ENCODE measurements around the gene DHCR7.

Gene DHCR7

DNA sequence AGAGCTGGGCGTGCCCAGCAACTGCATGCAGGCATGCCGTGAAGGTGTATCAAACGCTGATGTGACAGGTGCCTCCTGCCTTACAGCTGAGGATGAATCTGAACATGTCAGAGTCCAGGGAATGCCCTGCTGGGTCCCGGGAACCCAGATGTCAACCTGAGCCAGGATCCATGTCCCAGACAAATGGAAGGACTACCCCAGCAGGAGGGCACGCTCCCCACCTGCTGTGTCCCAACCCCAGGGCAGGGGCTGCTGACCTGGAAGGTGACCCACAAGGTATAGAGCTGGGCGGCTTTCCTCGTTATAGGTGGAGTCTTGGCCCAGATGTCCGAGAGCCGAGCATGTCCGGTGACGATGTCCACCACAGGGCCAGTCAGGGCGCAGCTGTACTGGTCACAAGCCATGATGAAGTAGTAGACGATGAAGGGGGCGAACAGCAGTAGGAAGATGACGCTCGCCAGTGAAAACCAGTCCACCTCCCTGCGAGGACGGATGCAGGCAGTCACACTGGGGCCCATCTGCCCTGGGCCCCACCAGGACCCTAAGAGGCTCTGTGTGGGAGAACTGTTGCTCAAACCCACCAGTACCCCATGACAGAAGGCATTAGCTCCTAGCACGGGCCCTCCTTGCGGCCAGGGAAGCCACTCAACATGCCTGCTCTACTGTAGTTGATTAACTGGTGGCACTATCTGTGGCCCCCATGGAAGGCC lies 4.3 kb downstream of the DHCR7 start:
- DNase-seq (no peak), ATAC-seq (replicated peaks) (no peak)
- Mint-ChIP-seq H3K27ac (no peak overlapping the region), H3K27me3 (no peaks in the 10 kb centered on the region), H3K4me1 (peaks cover 16 to 22% of the 10 kb centered on the region in 2 donors), H3K36me3 (peaks cover 70 to 78% of the 10 kb centered on the region in 2 donors), H3K4me3 (no peak overlapping the region), H3K9me3 (peaks cover 3 to 6% of the 10 kb centered on the region in 2 donors)

GRCh38 chr11:71442880-71443279 lies 5.3 kb downstream of the DHCR7 start:
- Mint-ChIP-seq H3K4me1 (peaks cover 16 to 20% of the 10 kb centered on the region in 2 donors), H3K36me3 (peaks cover 78 to 86% of the 10 kb centered on the region in 2 donors), H3K4me3 (no peak overlapping the region), H3K9me3 (peaks cover 3 to 6% of the 10 kb centered on the region in 2 donors), H3K27ac (no peak overlapping the region), H3K27me3 (no peaks in the 10 kb centered on the region)
- DNase-seq (no peak), ATAC-seq (replicated peaks) (no peak)

DNA sequence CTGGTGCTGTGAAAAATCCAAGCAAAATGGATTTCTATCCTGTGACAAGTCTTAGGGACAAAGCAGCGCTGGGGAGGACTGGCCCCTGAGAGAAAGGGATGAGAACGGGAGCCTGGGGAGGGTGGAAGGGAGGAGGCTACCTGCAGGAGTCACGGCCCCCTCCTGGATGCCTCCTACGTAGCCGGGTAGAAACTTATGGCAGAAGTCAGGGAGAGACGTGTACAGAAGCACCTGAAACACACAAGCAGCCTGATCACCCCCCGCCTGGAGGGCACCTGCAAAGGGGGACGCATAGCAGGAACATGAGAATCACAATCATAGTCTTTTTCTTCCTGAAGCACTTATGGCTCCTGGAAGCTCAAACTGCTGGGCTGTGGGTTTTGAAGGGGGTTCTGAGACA lies 6.1 kb downstream of the DHCR7 start:
- peaks cover 3 to 6% of the 10 kb centered on the region in 2 donors for H3K9me3 Mint-ChIP-seq
- H3K4me1 Mint-ChIP-seq: peaks cover 13% of the 10 kb centered on the region in 2 donors
- DNase-seq (no peak), ATAC-seq (replicated peaks) (no peak)
- H3K27me3 Mint-ChIP-seq: no peaks in the 10 kb centered on the region
- no peak overlapping the region for H3K27ac Mint-ChIP-seq
- H3K4me3 Mint-ChIP-seq: no peak overlapping the region
- H3K36me3 Mint-ChIP-seq: peaks cover 84 to 88% of the 10 kb centered on the region in 2 donors

- H3K9me3 Mint-ChIP-seq: peaks cover 2 to 6% of the 10 kb centered on the region in 2 donors
- H3K4me3 Mint-ChIP-seq: no peak overlapping the region
- H3K36me3 Mint-ChIP-seq: peaks cover 83 to 86% of the 10 kb centered on the region in 2 donors
- DNase-seq (no peak), ATAC-seq (replicated peaks) (no peak)
- no peak overlapping the region for H3K27ac Mint-ChIP-seq
- H3K27me3 Mint-ChIP-seq: no peaks in the 10 kb centered on the region
- H3K4me1 Mint-ChIP-seq: peaks cover 7% of the 10 kb centered on the region in 2 donors
These were observed 6.9 kb downstream of the DHCR7 start for GRCh38 chr11:71441251-71441650.

- no peak overlapping the region for H3K27ac Mint-ChIP-seq
- H3K36me3 Mint-ChIP-seq: peaks cover 78 to 80% of the 10 kb centered on the region in 2 donors
- ATAC-seq (replicated peaks) (no peak), DNase-seq (no peak)
- no peak overlapping the region for H3K4me3 Mint-ChIP-seq
- no peaks in the 10 kb centered on the region for H3K27me3 Mint-ChIP-seq
- peaks cover 2 to 3% of the 10 kb centered on the region in 2 donors for H3K4me1 Mint-ChIP-seq
- no peaks in the 10 kb centered on the region for H3K9me3 Mint-ChIP-seq
These were observed 8.0 kb downstream of the DHCR7 start for GRCh38 chr11:71440021-71440755.

DNA sequence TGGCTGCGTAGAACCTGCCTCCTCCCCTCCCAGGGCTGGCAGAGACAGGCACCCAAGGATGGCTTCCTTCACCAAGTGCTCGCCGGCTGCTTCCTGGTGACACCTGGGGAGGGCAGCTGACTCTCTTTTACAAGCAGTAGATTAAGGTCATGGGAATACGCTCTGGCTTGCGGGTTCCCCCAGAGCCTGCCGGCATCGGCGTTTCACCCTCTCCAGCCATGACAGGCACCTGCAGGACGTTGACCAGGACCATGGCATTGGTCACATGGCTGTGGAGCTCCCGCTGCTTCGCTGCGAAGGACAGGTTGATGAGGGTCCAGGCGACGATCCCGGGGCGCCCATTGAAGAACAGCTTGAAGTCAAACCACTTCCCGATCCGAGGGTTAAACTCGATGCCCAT lies 9.5 kb downstream of the DHCR7 start:
- Mint-ChIP-seq H3K4me1 (peaks cover 4 to 13% of the 10 kb centered on the region in 2 donors), H3K27me3 (no peaks in the 10 kb centered on the region), H3K4me3 (no peak overlapping the region), H3K27ac (no peak overlapping the region), H3K36me3 (peaks cover 77 to 82% of the 10 kb centered on the region in 2 donors), H3K9me3 (no peaks in the 10 kb centered on the region)
- no peak for DNase-seq
- ATAC-seq (replicated peaks): no peak

- Mint-ChIP-seq H3K4me3 (no peak overlapping the region), H3K4me1 (peaks cover 4 to 13% of the 10 kb centered on the region in 2 donors), H3K27me3 (no peaks in the 10 kb centered on the region), H3K9me3 (no peaks in the 10 kb centered on the region), H3K27ac (no peak overlapping the region), H3K36me3 (peaks cover 73 to 79% of the 10 kb centered on the region in 2 donors)
- no peak for ATAC-seq (replicated peaks)
- no peak for DNase-seq
These were observed 10.3 kb downstream of the DHCR7 start for GRCh38 chr11:71437879-71438278.

DNA sequence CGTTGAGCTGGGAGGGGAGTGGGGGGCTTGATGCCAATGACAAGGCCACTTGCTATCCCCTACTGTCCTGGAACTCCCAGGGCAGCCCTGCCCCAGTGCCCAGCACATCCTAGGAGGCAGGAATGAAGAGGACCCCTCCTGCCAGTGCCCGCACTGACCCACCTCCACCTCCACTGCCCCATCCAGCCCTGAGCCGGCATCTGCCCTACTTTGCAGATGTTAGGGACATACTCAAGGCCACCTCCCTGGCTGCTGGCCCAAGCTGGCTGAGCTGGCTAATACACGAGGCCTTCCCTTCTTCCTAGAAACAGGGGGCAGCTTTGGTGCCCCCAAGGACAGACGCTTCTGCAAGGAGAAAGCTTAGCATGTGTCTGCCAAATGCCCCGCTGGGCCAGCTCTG lies 10.8 kb downstream of the DHCR7 start:
- H3K27ac Mint-ChIP-seq: no peak overlapping the region
- ATAC-seq (replicated peaks) (no peak), DNase-seq (no peak)
- H3K36me3 Mint-ChIP-seq: peaks cover 70 to 75% of the 10 kb centered on the region in 2 donors
- no peaks in the 10 kb centered on the region for H3K9me3 Mint-ChIP-seq
- H3K4me1 Mint-ChIP-seq: peaks cover 4 to 13% of the 10 kb centered on the region in 2 donors
- H3K4me3 Mint-ChIP-seq: no peak overlapping the region
- H3K27me3 Mint-ChIP-seq: no peaks in the 10 kb centered on the region

DNA sequence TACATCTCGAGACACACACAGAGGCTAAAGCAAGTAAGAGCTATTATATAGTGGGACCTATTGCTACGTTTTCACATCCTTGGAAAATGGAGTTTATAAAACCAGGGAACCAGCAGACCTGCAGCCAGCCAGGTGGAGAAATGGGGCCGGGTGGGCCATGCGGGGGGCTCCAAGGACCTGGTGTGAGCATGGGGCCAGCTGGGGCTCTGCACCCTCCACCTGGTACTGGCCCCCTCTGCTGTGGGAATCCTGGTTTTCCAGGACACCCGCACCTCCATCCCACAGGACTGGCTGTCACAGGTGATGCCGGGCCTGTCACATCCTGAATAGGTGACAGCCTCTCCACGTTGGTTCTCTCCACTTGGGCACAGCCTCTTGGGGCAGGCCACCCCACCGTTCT lies 11.3 kb downstream of the DHCR7 start:
- peaks cover 4 to 13% of the 10 kb centered on the region in 2 donors for H3K4me1 Mint-ChIP-seq
- no peaks in the 10 kb centered on the region for H3K27me3 Mint-ChIP-seq
- H3K36me3 Mint-ChIP-seq: peaks cover 65 to 69% of the 10 kb centered on the region in 2 donors
- DNase-seq (no peak), ATAC-seq (replicated peaks) (no peak)
- no peaks in the 10 kb centered on the region for H3K9me3 Mint-ChIP-seq
- no peak overlapping the region for H3K27ac Mint-ChIP-seq
- no peak overlapping the region for H3K4me3 Mint-ChIP-seq

DNA sequence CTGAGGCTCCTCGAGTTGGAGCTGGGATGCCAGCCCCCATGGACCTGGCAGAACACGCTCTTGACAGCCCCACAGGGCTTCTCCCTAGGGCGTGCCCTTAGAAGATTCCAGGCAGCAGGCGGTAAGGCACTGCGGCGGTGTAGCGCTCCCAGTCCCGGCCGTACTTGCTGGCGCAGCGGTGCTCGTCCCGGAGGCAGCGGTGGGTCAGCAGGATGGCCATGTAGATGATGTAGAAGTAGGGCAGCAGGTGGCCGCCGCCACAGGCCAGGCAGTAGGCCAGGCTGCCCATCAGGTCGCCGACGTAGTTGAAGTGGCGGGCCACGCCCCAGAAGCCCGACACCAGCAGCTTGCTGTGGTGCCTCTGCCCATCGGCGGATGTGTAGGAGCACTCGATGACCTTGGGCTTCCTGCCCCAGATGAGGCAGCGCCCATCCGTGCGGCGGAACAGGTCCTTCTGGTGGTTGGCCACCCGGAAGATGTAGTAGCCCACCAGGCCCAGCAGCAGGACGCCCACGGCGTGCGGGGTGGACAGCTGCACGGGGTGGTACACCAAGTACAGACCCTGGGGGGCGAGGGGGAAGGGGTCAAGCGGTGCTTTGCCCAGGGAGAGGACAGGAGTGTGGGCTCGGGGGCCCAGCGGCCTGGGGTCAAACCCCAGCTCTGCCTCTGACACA lies 12.8 kb downstream of the DHCR7 start:
- H3K4me1 Mint-ChIP-seq: peaks cover 6 to 13% of the 10 kb centered on the region in 2 donors
- H3K36me3 Mint-ChIP-seq: peaks cover 51 to 55% of the 10 kb centered on the region in 2 donors
- H3K4me3 Mint-ChIP-seq: no peak overlapping the region
- no peak for DNase-seq
- no peaks in the 10 kb centered on the region for H3K27me3 Mint-ChIP-seq
- ATAC-seq (replicated peaks): no peak
- no peaks in the 10 kb centered on the region for H3K9me3 Mint-ChIP-seq
- no peak overlapping the region for H3K27ac Mint-ChIP-seq

- no peaks in the 10 kb centered on the region for H3K27me3 Mint-ChIP-seq
- H3K4me1 Mint-ChIP-seq: peaks cover 6 to 13% of the 10 kb centered on the region in 2 donors
- peaks cover 44 to 47% of the 10 kb centered on the region in 2 donors for H3K36me3 Mint-ChIP-seq
- H3K9me3 Mint-ChIP-seq: no peaks in the 10 kb centered on the region
- H3K27ac Mint-ChIP-seq: no peak overlapping the region
- ATAC-seq (replicated peaks): no peak
- H3K4me3 Mint-ChIP-seq: no peak overlapping the region
- DNase-seq: no peak
These were observed 13.5 kb downstream of the DHCR7 start for GRCh38 chr11:71434576-71435130.

- no peak overlapping the region for H3K4me3 Mint-ChIP-seq
- H3K4me1 Mint-ChIP-seq: peaks cover 6 to 13% of the 10 kb centered on the region in 2 donors
- H3K27me3 Mint-ChIP-seq: peaks cover 0 to 6% of the 10 kb centered on the region in 2 donors
- H3K36me3 Mint-ChIP-seq: peaks cover 40 to 46% of the 10 kb centered on the region in 2 donors
- no peaks in the 10 kb centered on the region for H3K9me3 Mint-ChIP-seq
- ATAC-seq (replicated peaks): no peak
- no peak overlapping the region for H3K27ac Mint-ChIP-seq
- no peak for DNase-seq
These were observed 14.3 kb downstream of the DHCR7 start for GRCh38 chr11:71433648-71434450.

DNA sequence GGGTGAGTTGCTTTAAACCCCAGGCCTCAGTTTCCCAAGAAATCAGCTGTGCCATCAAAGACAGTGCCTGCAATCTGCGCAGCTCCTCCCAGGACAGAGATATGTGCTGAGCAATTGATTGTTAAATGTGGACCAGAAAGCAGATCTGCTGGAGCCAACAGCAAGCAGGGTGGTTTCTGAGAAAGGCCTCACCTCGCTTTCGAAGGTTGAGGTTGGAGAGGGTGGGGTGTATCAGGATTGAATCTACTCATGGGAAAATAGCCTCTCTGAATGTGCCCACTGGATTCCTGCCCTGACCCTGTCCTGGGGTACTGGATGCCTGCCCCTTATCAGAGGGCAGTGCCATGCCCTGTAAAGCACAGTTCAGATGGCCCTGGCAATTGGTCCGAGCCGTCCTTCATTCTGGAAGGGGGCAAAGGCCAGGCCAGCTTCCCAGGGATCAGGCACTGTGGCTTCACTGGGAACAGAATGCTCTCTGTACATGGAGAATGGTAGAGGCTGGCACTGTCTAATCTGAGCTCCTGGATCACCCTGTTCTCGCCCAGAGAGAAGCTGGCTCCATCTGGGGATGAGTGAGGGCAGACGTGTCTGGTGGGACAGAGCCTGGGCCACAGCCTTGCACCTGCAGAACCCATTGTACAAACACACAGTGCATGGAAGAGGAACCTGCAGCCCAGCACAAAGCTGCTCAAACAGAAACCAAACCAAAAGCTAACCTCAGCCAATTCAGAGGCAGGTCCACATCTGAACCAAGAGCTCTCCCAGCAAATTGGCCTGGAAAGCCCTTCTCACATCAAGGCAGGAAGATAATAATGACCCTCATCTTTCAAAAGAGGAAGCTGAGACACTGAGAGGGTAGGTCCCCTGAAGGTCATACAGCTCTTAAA lies 15.2 kb downstream of the DHCR7 start:
- DNase-seq (no peak), ATAC-seq (replicated peaks) (peak in 1 of 2 donors; percentile 25)
- peaks cover 32 to 39% of the 10 kb centered on the region in 2 donors for H3K36me3 Mint-ChIP-seq
- no peak overlapping the region for H3K4me3 Mint-ChIP-seq
- H3K4me1 Mint-ChIP-seq: peaks cover 6 to 13% of the 10 kb centered on the region in 2 donors
- H3K27me3 Mint-ChIP-seq: peaks cover 0 to 6% of the 10 kb centered on the region in 2 donors
- peaks cover 0 to under 1% of the 10 kb centered on the region in 2 donors for H3K9me3 Mint-ChIP-seq
- no peak overlapping the region for H3K27ac Mint-ChIP-seq

Measured in stimulated activated naive B cell treated with anti-CD40 and anti-IgM and Interleukin-4, amounts not matched to agents 10 μg/mL and 1 μg/mL and 100 μg/mL, for 72 hours (primary cell).